Psoas muscle (tissue), 8 donors: Measurements from ENCODE around the gene RNF39. TPM values are rescaled to one million over a fixed set of nuclear protein-coding genes. Genes with fewer than 3 reads are reported as not detected.

Experiments used
- ATAC-seq, 4 donors: fragments of 200-7000 bp; cut with Tn5 transposase; one replicate each; pipeline ENCODE4 v1.9.1; 2020; ENCODE audit warnings: moderate library complexity in 3 of 4, mild to moderate bottlenecking in 2 of 4
- DNase-seq, 2 donors: peaks; one replicate each; pipeline ENCODE4 v3.0.0-alpha.2; 2020
- H3K27ac ChIP-seq: fragments of 200-600 bp; one replicate; pipeline ENCODE4 v1.8.0; 2022
- H3K27me3 ChIP-seq, 3 donors: fragments of 200-600 bp in 1 of 3; one replicate each; pipeline versions ENCODE4 v1.6.1 to v1.8.0; 2013 to 2022; ENCODE audit warnings: low read length in 2 of 3, mild to moderate bottlenecking in 2 of 3, moderate library complexity in 1 of 3; ENCODE audit not compliant: insufficient read depth in 3 of 3
- H3K36me3 ChIP-seq, 2 donors: fragments of 200-600 bp in 1 of 2; one replicate each; pipeline versions ENCODE4 v1.6.1 to v1.8.0; 2013 to 2022; ENCODE audit warnings: low read depth in 1 of 2, mild to moderate bottlenecking in 1 of 2, moderate library complexity in 1 of 2; ENCODE audit not compliant: insufficient read depth in 1 of 2
- H3K4me1 ChIP-seq: fragments of 200-600 bp; one replicate; pipeline ENCODE4 v1.8.0; 2022
- H3K4me3 ChIP-seq: fragments of 200-600 bp; one replicate; pipeline ENCODE4 v1.8.0; 2022; ENCODE audit warnings: mild to moderate bottlenecking
- H3K9me3 ChIP-seq: fragments of 200-600 bp; one replicate; pipeline ENCODE4 v1.8.0; 2022
- CTCF ChIP-seq: fragments of 200-600 bp; IDR thresholded peaks from one replicate; pipeline ENCODE4 v1.8.0; 2022; ENCODE audit warnings: antibody characterized with exemption
- WGBS, 3 donors: extraction: QIAGEN DNeasy Blood & Tissue Kit; methylation state at CpG; one replicate each; pipeline versions ENCODE4 v1.1.6 to v1.1.7; 2013; 5-methylcytosine and 5-hydroxymethylcytosine counted together
- intact Hi-C, 2 donors: fragments of 100-400 bp; cut with DNase I; formaldehyde crosslinking; loops; one replicate each; pipeline versions ENCODE4 v1.11.0 to v1.14.2; 2022
- polyA plus RNA-seq, 3 donors: library from polyadenylated mRNA; stranded (reverse); fragments of 200-250 nt; gene quantifications; one replicate each; pipeline ENCODE4 v1.2.3, GENCODE V29; 2013
- total RNA-seq, 4 donors: library from RNA; stranded (reverse); fragmentation: NEBNext Ultra II Directional in 2 of 4; extraction: Animal tissue kit (Norgen Biotek cat#: 25700) in 2 of 4; gene quantifications; one replicate each; pipeline versions ENCODE4 v1.2.1 to v1.2.4, GENCODE V29; 2021 to 2023
- donor health status: healthy with polysubstance abuse.
- donor health status: DM: no; HTN: no; CAD: no; lungs with moderate emphysema.
- donor health status: Bipolar disorder and iron deficiency.
- donor health status: healthy.
- donor health status: DM: yes; HTN: yes; CAD: no.
- donor health status: DM: no; HTN: no; CAD: no.
- donor health status: DM: no; HTN: no; CAD: no.
- donor health status: DM: yes; HTN: yes; CAD: no.

RNF39 gene
- total and polyA plus RNA-seq, 7 donors, result 0.03 TPM; not detected in 6

GRCh38 chr6:30055513-30055912 lies 20.1 kb downstream of the RNF39 start:
- no peaks in the 10 kb centered on the region for H3K27me3 ChIP-seq
- DNase-seq (no peak), ATAC-seq (no peak)
- H3K27ac ChIP-seq, result no peak overlapping the region
- peaks cover 8% of the 10 kb centered on the region for H3K4me1 ChIP-seq
- intact Hi-C loops, result no loop called here
- H3K4me3 ChIP-seq, result no peak overlapping the region
- H3K9me3 ChIP-seq, result no peaks in the 10 kb centered on the region
- 63 to 73% (median 68%) methylated on average over 1 of the region's 1 CpG for WGBS, 3 donors
- TF ChIP-seq CTCF, result no peak
- H3K36me3 ChIP-seq, result peaks cover 6 to 41% of the 10 kb centered on the region in 2 donors

GRCh38 chr6:30053682-30054081 lies 21.9 kb downstream of the RNF39 start:
- H3K27ac ChIP-seq, result no peak overlapping the region
- H3K27me3 ChIP-seq, result no peaks in the 10 kb centered on the region
- H3K9me3 ChIP-seq, result no peaks in the 10 kb centered on the region
- no peak for DNase-seq
- intact Hi-C loops, result no loop called here
- no peak for TF ChIP-seq CTCF
- no peak overlapping the region for H3K4me3 ChIP-seq
- no peaks in the 10 kb centered on the region for H3K4me1 ChIP-seq
- WGBS, 3 donors, result 77 to 84% (median 82%) methylated on average over 3 of the region's 3 CpGs
- ATAC-seq, result no peak
- peaks cover 6 to 38% of the 10 kb centered on the region in 2 donors for H3K36me3 ChIP-seq

- ATAC-seq (no peak), DNase-seq (no peak)
- no peak for TF ChIP-seq CTCF
- Histone ChIP-seq H3K9me3 (no peaks in the 10 kb centered on the region), H3K4me3 (no peak overlapping the region), H3K27me3 (no peaks in the 10 kb centered on the region), H3K36me3 (no peaks in the 10 kb centered on the region), H3K4me1 (peaks cover 3% of the 10 kb centered on the region), H3K27ac (no peak overlapping the region)
- 63 to 79% (median 79%) methylated on average over 2 of the region's 2 CpGs for WGBS, 3 donors
- intact Hi-C loops, result no loop called here
These were observed 28.3 kb downstream of the RNF39 start for GRCh38 chr6:30047220-30047619.

GRCh38 chr6:30044630-30045029 lies 30.9 kb downstream of the RNF39 start:
- intact Hi-C loops, result no loop called here
- no peak overlapping the region for H3K4me3 ChIP-seq
- ATAC-seq (no peak), DNase-seq (no peak)
- peaks cover 3% of the 10 kb centered on the region for H3K4me1 ChIP-seq
- H3K36me3 ChIP-seq, result no peaks in the 10 kb centered on the region
- TF ChIP-seq CTCF, result no peak
- H3K9me3 ChIP-seq, result no peaks in the 10 kb centered on the region
- H3K27ac ChIP-seq, result no peak overlapping the region
- H3K27me3 ChIP-seq, result no peaks in the 10 kb centered on the region
- WGBS, 3 donors, result 59 to 60% (median 59%) methylated on average over 2 of the region's 2 CpGs

GRCh38 chr6:30043744-30044143 lies 31.8 kb downstream of the RNF39 start:
- Histone ChIP-seq H3K36me3 (no peaks in the 10 kb centered on the region), H3K27me3 (no peaks in the 10 kb centered on the region), H3K4me1 (peaks cover 3% of the 10 kb centered on the region), H3K4me3 (no peak overlapping the region), H3K27ac (no peak overlapping the region), H3K9me3 (no peaks in the 10 kb centered on the region)
- intact Hi-C loops, result no loop called here
- DNase-seq (no peak), ATAC-seq (no peak)
- WGBS, 3 donors, result 92 to 98% (median 97%) methylated on average over 2 of the region's 2 CpGs
- no peak for TF ChIP-seq CTCF
